ENCODE measurements around the gene NRXN3. TPM values are rescaled to one million over a fixed set of nuclear protein-coding genes. Genes with fewer than 3 reads are reported as not detected.

Gene NRXN3
- polyA plus RNA-seq, 3 donors, result 0.22 to 0.46 (median 0.27) TPM

DNA sequence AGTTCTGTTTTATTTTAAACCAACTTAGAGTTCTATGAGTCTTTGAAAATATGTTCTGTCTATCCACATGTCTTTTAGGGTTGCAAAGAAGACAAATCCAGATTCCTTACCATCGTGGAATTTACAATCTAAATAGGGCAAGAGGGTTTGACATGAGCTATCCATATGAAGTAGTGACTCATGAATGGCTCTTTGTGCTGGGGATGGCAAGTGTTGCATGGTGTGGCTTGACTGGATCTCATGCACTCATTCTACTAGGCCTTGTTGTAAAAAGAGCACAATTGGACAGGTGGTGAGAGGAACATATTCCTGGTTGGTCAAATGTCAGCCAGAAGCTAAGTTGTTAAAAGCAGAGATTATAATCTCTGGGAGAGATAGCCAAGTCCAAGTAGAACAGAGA lies 1532.0 kb downstream of the NRXN3 start:
- H3K27ac ChIP-seq (ENCODE audit: low read depth, low read length), result no peak overlapping the region
- 78 to 87% (median 86%) methylated on average over 1 of the region's 1 CpG for WGBS, 3 donors

- WGBS, 3 donors, result 94 to 96% (median 94%) methylated on average over 7 of the region's 7 CpGs
- H3K27ac ChIP-seq (ENCODE audit: low read depth, low read length), result no peak overlapping the region
Measured at GRCh38 chr14:79703209-79703608, 1533.0 kb downstream of the NRXN3 start.

DNA sequence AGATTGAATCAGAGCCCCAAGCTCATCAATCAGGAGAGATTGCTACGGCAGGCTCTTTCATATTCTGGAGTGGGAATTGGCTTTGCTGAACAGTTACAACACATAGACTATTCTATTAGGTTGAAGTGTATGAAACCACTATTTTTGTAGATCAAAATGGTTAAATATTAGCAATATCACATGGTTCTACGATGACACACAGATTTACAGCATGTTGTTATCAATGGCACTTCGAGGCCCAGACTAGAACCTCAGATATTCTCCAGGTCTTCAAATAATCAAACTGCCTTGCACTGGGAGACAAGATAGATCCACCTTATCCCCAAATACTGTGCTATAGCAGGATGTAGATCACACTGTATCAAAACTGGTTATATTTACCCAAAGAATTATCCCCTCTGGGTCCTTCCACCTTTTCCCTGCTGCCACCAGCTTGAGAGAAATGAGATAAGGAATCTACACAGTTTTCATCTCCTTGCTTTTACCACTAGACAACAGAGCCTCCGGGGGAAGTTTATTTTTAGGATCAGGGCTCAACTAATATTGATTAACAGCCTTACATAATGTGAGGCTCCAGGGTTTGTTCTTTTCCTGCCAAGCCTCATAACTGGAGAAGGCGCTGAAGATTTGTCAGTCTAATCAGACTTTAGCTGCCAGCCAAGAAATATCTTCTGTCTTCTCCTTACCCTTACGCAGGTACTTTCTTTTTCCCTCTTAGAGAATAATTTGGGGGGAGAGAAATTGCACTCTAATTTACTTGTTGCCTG lies 1534.1 kb downstream of the NRXN3 start:
- 37 to 61% (median 57%) methylated on average over 6 of the region's 6 CpGs for WGBS, 3 donors
- H3K27ac ChIP-seq (ENCODE audit: low read depth, low read length), result no peak overlapping the region

GRCh38 chr14:79705126-79705894 lies 1535.1 kb downstream of the NRXN3 start:
- WGBS, 3 donors, result 76 to 87% (median 79%) methylated on average over 11 of the region's 11 CpGs
- H3K27ac ChIP-seq (ENCODE audit: low read depth, low read length), result no peak overlapping the region

- 53 to 61% (median 60%) methylated on average over 2 of the region's 2 CpGs for WGBS, 3 donors
- no peak overlapping the region for H3K27ac ChIP-seq (ENCODE audit: low read depth, low read length)
Measured at GRCh38 chr14:79706382-79706781, 1536.2 kb downstream of the NRXN3 start.

- WGBS, 3 donors, result 66 to 69% (median 66%) methylated on average over 9 of the region's 9 CpGs
- no peak overlapping the region for H3K27ac ChIP-seq (ENCODE audit: low read depth, low read length)
Measured at GRCh38 chr14:79708426-79709388, 1538.5 kb downstream of the NRXN3 start.

DNA sequence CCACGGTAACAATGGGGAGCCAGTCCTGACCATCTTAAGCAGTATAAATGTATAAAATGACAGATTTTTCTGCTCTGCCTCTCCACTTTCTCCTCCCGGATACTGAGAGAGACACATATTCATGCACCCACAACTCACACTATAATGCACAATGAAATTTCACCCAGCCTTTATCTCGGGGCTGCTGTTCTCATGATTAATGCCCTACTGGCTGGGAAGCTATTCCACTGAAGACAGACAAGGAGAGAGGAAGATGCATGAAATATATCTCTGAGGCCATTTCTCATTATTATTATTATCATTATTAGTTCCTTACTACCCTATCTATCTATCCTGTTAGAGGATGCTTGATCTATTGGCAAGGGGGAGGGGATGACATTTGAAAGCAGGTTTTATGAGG lies 1539.4 kb downstream of the NRXN3 start:
- H3K27ac ChIP-seq (ENCODE audit: low read depth, low read length), result no peak overlapping the region
- WGBS, 3 donors, result 57 to 70% (median 64%) methylated on average over 3 of the region's 3 CpGs

DNA sequence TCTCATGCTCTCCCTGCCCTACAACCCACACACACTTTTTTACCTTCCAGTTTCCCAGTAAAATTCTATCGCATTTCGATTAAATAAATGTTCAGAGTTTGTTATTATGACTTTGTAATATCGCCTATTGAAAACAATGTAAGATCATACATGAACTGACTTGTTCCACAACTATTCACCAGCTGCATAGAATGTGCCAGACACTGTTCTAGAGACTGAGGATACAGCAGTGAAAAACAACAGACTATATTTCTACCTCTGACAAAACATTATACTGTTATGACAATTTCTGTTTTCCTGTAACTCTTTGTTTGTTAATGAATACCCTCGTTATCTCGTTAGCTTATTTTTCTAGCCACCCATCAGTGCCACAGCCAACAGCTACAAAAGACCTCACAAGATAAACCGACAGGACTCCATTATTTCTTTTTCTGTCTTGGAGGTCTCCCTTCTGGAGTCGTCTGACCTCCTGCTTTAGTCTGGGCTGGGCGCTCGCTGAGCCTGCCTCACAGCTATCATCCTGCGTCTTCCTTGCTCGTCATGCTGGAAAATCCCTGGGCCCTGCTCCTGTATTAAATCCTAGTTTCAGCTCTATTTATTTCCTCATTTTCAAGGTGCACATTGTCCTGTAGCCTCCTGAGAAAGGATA lies 1542.3 kb downstream of the NRXN3 start:
- no peak overlapping the region for H3K27ac ChIP-seq (ENCODE audit: low read depth, low read length)
- 76 to 83% (median 76%) methylated on average over 11 of the region's 11 CpGs for WGBS, 3 donors

DNA sequence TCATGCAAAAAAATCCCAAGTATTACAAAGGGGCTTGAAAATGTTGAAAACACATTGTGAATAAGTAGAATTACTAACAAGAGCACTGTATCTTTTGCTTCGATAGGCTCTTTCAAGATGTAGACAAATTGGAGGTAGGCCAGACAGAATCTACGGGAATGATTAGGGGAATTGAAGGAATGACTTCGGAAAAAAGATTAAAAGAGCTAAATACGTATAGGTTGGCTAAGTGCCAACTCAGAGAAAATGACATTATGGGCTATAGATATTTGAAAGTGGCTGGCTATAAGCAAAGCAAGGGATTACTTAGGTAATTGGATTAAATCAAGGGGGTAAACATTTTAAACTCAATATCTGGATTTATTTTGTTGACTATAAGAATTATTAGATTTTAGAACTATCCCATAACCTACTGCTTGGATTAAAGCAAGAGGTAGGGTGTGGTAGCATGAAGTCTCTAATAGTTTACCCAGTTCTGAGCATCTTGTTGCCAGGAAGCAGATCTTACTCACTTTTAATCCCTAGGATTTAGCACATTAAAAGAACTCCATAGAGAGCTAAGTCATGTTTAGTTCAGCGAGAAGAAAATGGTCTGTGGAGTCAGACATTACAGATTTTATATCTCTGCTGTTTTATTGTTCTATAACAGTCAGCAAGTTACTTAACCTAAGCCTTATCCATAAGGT lies 1551.4 kb downstream of the NRXN3 start:
- 55 to 69% (median 55%) methylated on average over 5 of the region's 5 CpGs for WGBS, 3 donors
- H3K27ac ChIP-seq (ENCODE audit: low read depth, low read length), result no peak overlapping the region

GRCh38 chr14:79724934-79725717 lies 1555.0 kb downstream of the NRXN3 start:
- no peak overlapping the region for H3K27ac ChIP-seq (ENCODE audit: low read depth, low read length)
- 54 to 80% (median 78%) methylated on average over 7 of the region's 7 CpGs for WGBS, 3 donors

DNA sequence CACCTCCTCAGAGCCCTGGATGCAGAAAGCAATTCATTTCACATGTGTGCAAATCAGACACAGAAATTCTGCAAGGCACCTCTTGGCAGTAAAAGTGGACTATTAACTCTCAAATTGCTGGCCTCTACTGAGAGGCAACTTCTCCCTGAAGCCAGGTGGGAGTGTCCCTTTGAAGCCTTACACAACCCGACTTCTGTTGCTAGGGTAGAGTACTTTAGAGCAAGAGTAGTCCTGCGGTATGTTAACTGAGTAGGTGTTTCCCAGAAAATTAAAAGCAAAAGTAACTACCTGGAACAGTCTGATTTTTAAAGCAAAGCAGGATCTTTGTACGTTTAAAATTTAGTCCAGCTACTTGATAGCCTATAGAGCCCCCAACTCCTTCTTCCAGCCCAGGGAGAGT lies 1557.7 kb downstream of the NRXN3 start:
- 73 to 83% (median 74%) methylated on average over 3 of the region's 3 CpGs for WGBS, 3 donors
- H3K27ac ChIP-seq (ENCODE audit: low read depth, low read length), result no peak overlapping the region

DNA sequence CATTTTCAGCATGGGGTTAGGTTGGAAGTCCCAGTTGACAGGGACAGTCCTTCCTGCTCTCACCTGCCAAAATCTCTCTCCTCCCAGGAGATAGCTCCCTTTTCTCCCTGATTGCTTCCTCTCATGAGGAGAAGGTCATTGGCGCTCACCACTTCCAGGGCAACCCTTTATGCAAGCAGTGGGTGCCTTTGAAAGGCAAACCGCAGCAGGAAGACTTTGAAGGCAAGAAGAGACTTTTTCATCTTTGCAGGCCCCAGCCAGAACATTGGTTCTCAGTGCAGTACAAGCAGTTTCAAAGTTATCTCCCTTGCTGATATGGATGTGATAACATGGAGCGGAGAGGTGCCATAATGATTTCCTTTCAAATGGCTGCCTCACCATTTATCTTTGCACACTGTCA lies 1558.2 kb downstream of the NRXN3 start:
- no peak overlapping the region for H3K27ac ChIP-seq (ENCODE audit: low read depth, low read length)
- 65 to 88% (median 83%) methylated on average over 3 of the region's 3 CpGs for WGBS, 3 donors

GRCh38 chr14:79729731-79730130 lies 1559.6 kb downstream of the NRXN3 start:
- H3K27ac ChIP-seq (ENCODE audit: low read depth, low read length), result no peak overlapping the region
- WGBS, 3 donors, result 85 to 95% (median 89%) methylated on average over 3 of the region's 3 CpGs

- no peak overlapping the region for H3K27ac ChIP-seq (ENCODE audit: low read depth, low read length)
- 79 to 96% (median 80%) methylated on average over 2 of the region's 2 CpGs for WGBS, 3 donors
Measured at GRCh38 chr14:79730196-79730595, 1560.0 kb downstream of the NRXN3 start.

DNA sequence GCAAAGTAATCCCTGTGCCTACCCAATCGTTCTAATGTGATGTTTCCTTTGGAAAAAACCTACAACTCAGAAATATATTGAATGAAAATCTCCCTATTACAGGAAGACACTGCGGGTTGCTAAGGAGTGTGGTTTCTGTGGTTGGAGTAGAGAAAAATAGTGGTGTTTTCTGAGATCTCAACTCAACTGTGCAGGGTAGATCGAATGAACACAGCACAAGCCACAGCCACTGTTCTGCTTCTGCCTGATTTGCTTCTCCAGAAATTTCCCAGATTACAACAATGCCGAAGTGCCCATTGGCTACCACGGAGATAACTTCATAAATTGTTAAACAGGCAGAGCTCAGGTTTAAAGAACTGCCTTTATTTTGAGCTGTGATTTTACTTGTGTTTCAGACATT lies 1560.8 kb downstream of the NRXN3 start:
- WGBS, 3 donors, result 45 to 78% (median 54%) methylated on average over 5 of the region's 5 CpGs
- H3K27ac ChIP-seq (ENCODE audit: low read depth, low read length), result no peak overlapping the region

GRCh38 chr14:79732911-79733655 lies 1562.9 kb downstream of the NRXN3 start:
- WGBS, 3 donors, result 69 to 79% (median 69%) methylated on average over 8 of the region's 8 CpGs
- no peak overlapping the region for H3K27ac ChIP-seq (ENCODE audit: low read depth, low read length)

Measured in adipose tissue (tissue), 3 donors.